ENCODE results near the gene CSTPP1. TPM values are rescaled to one million over a fixed set of nuclear protein-coding genes. Genes with fewer than 3 reads are reported as not detected.
A peak's percentile ranks its signal among the peaks of the same experiment; 100 is the strongest.

The CSTPP1 gene
- total RNA-seq, 5 donors from 2014 or later (not counting 1 experiment from before 2014, with no cell fraction given), result 13.3 to 16.9 (median 15.0) TPM

- Histone ChIP-seq H3K4me3 (ENCODE audit: control insufficient read depth in 1 of 2, extremely low read depth in 1 of 2, low read length in 1 of 2) (no peak overlapping the region), H3K36me3 (ENCODE audit: control insufficient read depth in 2 of 2, extremely low read depth in 1 of 2, insufficient read depth in 1 of 2, low read length in 1 of 2) (peaks cover 0 to 9% of the 10 kb centered on the region in 2 donors), H3K9me3 (no peaks in the 10 kb centered on the region), H3K27me3 (replicated peaks in 1 of 2; ENCODE audit: control insufficient read depth in 2 of 2, extremely low read depth in 1 of 2, insufficient read depth in 2 of 2, low read length in 1 of 2) (peaks cover 0 to 24% of the 10 kb centered on the region in 2 experiments), H3K27ac (ENCODE audit: low read length) (peak overlapping the region; percentile 98), H3K4me1 (ENCODE audit: control insufficient read depth in 1 of 2, extremely low read depth in 1 of 2, insufficient read depth in 2 of 2, low read length in 2 of 2) (peaks cover 14 to 41% of the 10 kb centered on the region in 2 experiments)
- no peaks in the 10 kb centered on the region for H3K9me3 Mint-ChIP-seq
- H3K36me3 Mint-ChIP-seq, result peaks cover under 1% of the 10 kb centered on the region
- DNase-seq (no peak), ATAC-seq (replicated peaks in 1 of 4) (no peak)
- 96% methylated on average over 8 of the region's 23 CpGs for WGBS (ENCODE audit: insufficient coverage)
- POLR2A ChIA-PET, result interaction anchor here (0.6 to 1.2 kb wide), 2 partner anchors 35 to 587 kb away, joined by 3 to 4 read pairs; partner anchors contain the start of gene DDB2 (in 1 of the 2)
- no peak overlapping the region for H3K4me3 Mint-ChIP-seq
- peaks cover 27 to 35% (median 29%) of the 10 kb centered on the region in 3 donors for H3K4me1 Mint-ChIP-seq
- peak overlapping the region; percentile 80 to 100 for H3K27ac Mint-ChIP-seq
- H3K27me3 Mint-ChIP-seq, result peaks cover 1 to 14% of the 10 kb centered on the region in 2 donors
- CTCF ChIA-PET, result interaction anchor here in 1 of 2 donors (0.6 to 1.8 kb wide), 4 partner anchors 8 to 80 kb away, joined by 3 to 7 read pairs (median 4); partner anchors contain the start of gene DDB2
Measured at GRCh38 chr11:47178737-47179654, 242.4 kb downstream of the CSTPP1 start.

- Histone ChIP-seq H3K4me3 (ENCODE audit: control insufficient read depth in 1 of 2, extremely low read depth in 1 of 2, low read length in 1 of 2) (no peak overlapping the region), H3K36me3 (ENCODE audit: control insufficient read depth in 2 of 2, extremely low read depth in 1 of 2, insufficient read depth in 1 of 2, low read length in 1 of 2) (peaks cover 0 to 6% of the 10 kb centered on the region in 2 donors), H3K27ac (ENCODE audit: low read length) (no peak overlapping the region), H3K27me3 (replicated peaks in 1 of 2; ENCODE audit: control insufficient read depth in 2 of 2, extremely low read depth in 1 of 2, insufficient read depth in 2 of 2, low read length in 1 of 2) (peaks cover 0 to 30% of the 10 kb centered on the region in 2 experiments), H3K9me3 (no peaks in the 10 kb centered on the region), H3K4me1 (ENCODE audit: control insufficient read depth in 1 of 2, extremely low read depth in 1 of 2, insufficient read depth in 2 of 2, low read length in 2 of 2) (peaks cover 14 to 39% of the 10 kb centered on the region in 2 experiments)
- DNase-seq (peak in 14 of 35 experiments; percentile 12 to 58 (median 32)), ATAC-seq (replicated peaks in 1 of 4) (no peak)
- peaks cover 25 to 34% (median 28%) of the 10 kb centered on the region in 3 donors for H3K4me1 Mint-ChIP-seq
- ChIA-PET CTCF (no interaction called here), POLR2A (interaction anchor here in 1 of 2 donors (0.6 kb wide), 1 partner anchor 115 kb away, joined by 5 read pairs; no protein-coding TSS in a partner anchor)
- H3K4me3 Mint-ChIP-seq, result no peak overlapping the region
- H3K9me3 Mint-ChIP-seq, result no peaks in the 10 kb centered on the region
- no CpG with 5 or more reads among the region's 1 CpG for WGBS (ENCODE audit: insufficient coverage)
- H3K27me3 Mint-ChIP-seq, result peaks cover 5 to 19% of the 10 kb centered on the region in 2 donors
- H3K36me3 Mint-ChIP-seq, result no peaks in the 10 kb centered on the region
- peak overlapping the region; percentile 39 to 67 for H3K27ac Mint-ChIP-seq
Measured at GRCh38 chr11:47179655-47179991, 243.1 kb downstream of the CSTPP1 start.

- Mint-ChIP-seq H3K4me3 (no peak overlapping the region), H3K4me1 (peaks cover 20 to 31% (median 24%) of the 10 kb centered on the region in 3 donors), H3K36me3 (no peaks in the 10 kb centered on the region), H3K9me3 (no peaks in the 10 kb centered on the region), H3K27me3 (peaks cover 5 to 22% of the 10 kb centered on the region in 2 donors), H3K27ac (no peak overlapping the region)
- WGBS (ENCODE audit: insufficient coverage), result 91% methylated on average over 32 of the region's 35 CpGs
- H3K4me3 ChIP-seq (ENCODE audit: control insufficient read depth in 1 of 2, extremely low read depth in 1 of 2, low read length in 1 of 2), result no peak overlapping the region
- H3K36me3 ChIP-seq (ENCODE audit: control insufficient read depth in 2 of 2, extremely low read depth in 1 of 2, insufficient read depth in 1 of 2, low read length in 1 of 2), result peaks cover 0 to under 1% of the 10 kb centered on the region in 2 donors
- ATAC-seq (replicated peaks in 1 of 4) (no peak), DNase-seq (no peak)
- no peaks in the 10 kb centered on the region for H3K9me3 ChIP-seq
- no peak overlapping the region for H3K27ac ChIP-seq (ENCODE audit: low read length)
- H3K4me1 ChIP-seq (ENCODE audit: control insufficient read depth in 1 of 2, extremely low read depth in 1 of 2, insufficient read depth in 2 of 2, low read length in 2 of 2), result peaks cover 14 to 36% of the 10 kb centered on the region in 2 experiments
- CTCF ChIA-PET, result no interaction called here
- H3K27me3 ChIP-seq (replicated peaks in 1 of 2; ENCODE audit: control insufficient read depth in 2 of 2, extremely low read depth in 1 of 2, insufficient read depth in 2 of 2, low read length in 1 of 2), result peaks cover 0 to 36% of the 10 kb centered on the region in 2 experiments
- POLR2A ChIA-PET, result interaction anchor here in 1 of 2 donors (0.6 kb wide), 1 partner anchor 115 kb away, joined by 5 read pairs; no protein-coding TSS in a partner anchor
Measured at GRCh38 chr11:47180006-47180787, 243.6 kb downstream of the CSTPP1 start.

GRCh38 chr11:47181271-47181670 is 244.7 kb downstream of the CSTPP1 start:
- H3K27me3 Mint-ChIP-seq, result peaks cover 5 to 22% of the 10 kb centered on the region in 2 donors
- Histone ChIP-seq H3K4me1 (ENCODE audit: control insufficient read depth in 1 of 2, extremely low read depth in 1 of 2, insufficient read depth in 2 of 2, low read length in 2 of 2) (peaks cover 8 to 33% of the 10 kb centered on the region in 2 experiments), H3K27ac (ENCODE audit: low read length) (no peak overlapping the region), H3K9me3 (no peaks in the 10 kb centered on the region), H3K4me3 (ENCODE audit: control insufficient read depth in 1 of 2, extremely low read depth in 1 of 2, low read length in 1 of 2) (no peak overlapping the region), H3K27me3 (replicated peaks in 1 of 2; ENCODE audit: control insufficient read depth in 2 of 2, extremely low read depth in 1 of 2, insufficient read depth in 2 of 2, low read length in 1 of 2) (peaks cover 0 to 43% of the 10 kb centered on the region in 2 experiments), H3K36me3 (ENCODE audit: control insufficient read depth in 2 of 2, extremely low read depth in 1 of 2, insufficient read depth in 1 of 2, low read length in 1 of 2) (no peaks in the 10 kb centered on the region)
- no peak overlapping the region for H3K4me3 Mint-ChIP-seq
- no peaks in the 10 kb centered on the region for H3K36me3 Mint-ChIP-seq
- no peaks in the 10 kb centered on the region for H3K9me3 Mint-ChIP-seq
- WGBS (ENCODE audit: insufficient coverage), result 81% methylated on average over 4 of the region's 6 CpGs
- ChIA-PET POLR2A (interaction anchor here in 1 of 2 donors (0.7 kb wide), 1 partner anchor 33 kb away, joined by 3 read pairs; no protein-coding TSS in a partner anchor), CTCF (interaction anchor here (0.6 to 0.8 kb wide), 4 partner anchors 16 to 602 kb away, joined by 3 to 6 read pairs (median 3); no protein-coding TSS in a partner anchor)
- DNase-seq (no peak), ATAC-seq (replicated peaks in 1 of 4) (no peak)
- H3K27ac Mint-ChIP-seq, result no peak overlapping the region
- H3K4me1 Mint-ChIP-seq, result peaks cover 11 to 20% (median 14%) of the 10 kb centered on the region in 3 donors

GRCh38 chr11:47182380-47182779 is 245.8 kb downstream of the CSTPP1 start:
- H3K9me3 Mint-ChIP-seq, result no peaks in the 10 kb centered on the region
- ATAC-seq (replicated peaks in 1 of 4) (no peak), DNase-seq (no peak)
- no peak overlapping the region for H3K4me3 ChIP-seq (ENCODE audit: control insufficient read depth in 1 of 2, extremely low read depth in 1 of 2, low read length in 1 of 2)
- H3K27me3 Mint-ChIP-seq, result peaks cover 5 to 26% of the 10 kb centered on the region in 2 donors
- peaks cover 12 to 16% (median 15%) of the 10 kb centered on the region in 3 donors for H3K4me1 Mint-ChIP-seq
- no peak overlapping the region for H3K27ac Mint-ChIP-seq
- ChIA-PET POLR2A (no interaction called here), CTCF (interaction anchor here in 1 of 2 donors (0.7 kb wide), 1 partner anchor 190 kb away, joined by 5 read pairs; no protein-coding TSS in a partner anchor)
- H3K27me3 ChIP-seq (replicated peaks in 1 of 2; ENCODE audit: control insufficient read depth in 2 of 2, extremely low read depth in 1 of 2, insufficient read depth in 2 of 2, low read length in 1 of 2), result peaks cover 0 to 53% of the 10 kb centered on the region in 2 experiments
- H3K9me3 ChIP-seq, result no peaks in the 10 kb centered on the region
- 97% methylated on average over 12 of the region's 17 CpGs for WGBS (ENCODE audit: insufficient coverage)
- H3K4me3 Mint-ChIP-seq, result no peak overlapping the region
- H3K4me1 ChIP-seq (ENCODE audit: control insufficient read depth in 1 of 2, extremely low read depth in 1 of 2, insufficient read depth in 2 of 2, low read length in 2 of 2), result peaks cover 12 to 36% of the 10 kb centered on the region in 2 experiments
- no peak overlapping the region for H3K27ac ChIP-seq (ENCODE audit: low read length)
- H3K36me3 Mint-ChIP-seq, result no peaks in the 10 kb centered on the region
- H3K36me3 ChIP-seq (ENCODE audit: control insufficient read depth in 2 of 2, extremely low read depth in 1 of 2, insufficient read depth in 1 of 2, low read length in 1 of 2), result no peaks in the 10 kb centered on the region

All from T-cell (primary cell).